Adrenal gland (tissue), 5 donors: ENCODE measurements around the gene LBHD2.

Experiments
- POLR2A ChIP-seq, 2 donors: fragments of 450-650 bp; IDR thresholded peaks; one replicate each; pipeline ENCODE4 v1.6.1; 2017; ENCODE audit warnings: antibody characterized with exemption in 2 of 2, mild to moderate bottlenecking in 2 of 2, moderate library complexity in 1 of 2
- TF ChIP-seq, protein P1 (sequence below), 6 experiments: fragments of 450-650 bp in 4 of 6; fragments of 200-600 bp in 2 of 6; sonication (generic) in 1 of 6; IDR thresholded peaks; 1 replicate in 5 of 6; 2 replicates in 1 of 6; pipeline versions ENCODE4 v1.5.1 to v1.8.0; 2016 to 2021; ENCODE audit warnings: antibody characterized with exemption in 6 of 6, mild to moderate bottlenecking in 2 of 6, moderate library complexity in 1 of 6
- donor health status: DM: no; HTN: no; CAD: no.

DNA sequence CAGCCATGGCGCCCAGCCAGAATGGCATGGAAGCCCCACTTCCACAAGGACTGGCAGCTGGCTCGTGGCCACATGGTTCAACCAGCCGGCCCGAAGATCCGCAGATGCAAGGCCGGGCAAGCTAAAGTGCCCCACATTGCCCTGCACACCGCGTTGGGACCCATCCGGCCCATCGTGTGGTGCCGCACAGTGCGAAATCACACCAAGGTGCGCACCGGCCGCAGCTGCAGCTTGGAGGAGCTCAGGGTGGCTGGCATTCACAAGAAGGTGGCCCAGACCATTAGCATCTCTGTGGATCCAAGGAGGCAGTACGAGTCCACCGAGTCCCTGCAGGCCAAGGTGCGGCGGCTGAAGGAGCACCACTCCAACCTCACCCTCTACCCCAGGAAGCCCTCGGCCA is 42.5 kb upstream of the LBHD2 start:
- TF ChIP-seq POLR2A (IDR thresholded peaks at IDR 0.05), result no peak
- TF ChIP-seq, protein P1, sequence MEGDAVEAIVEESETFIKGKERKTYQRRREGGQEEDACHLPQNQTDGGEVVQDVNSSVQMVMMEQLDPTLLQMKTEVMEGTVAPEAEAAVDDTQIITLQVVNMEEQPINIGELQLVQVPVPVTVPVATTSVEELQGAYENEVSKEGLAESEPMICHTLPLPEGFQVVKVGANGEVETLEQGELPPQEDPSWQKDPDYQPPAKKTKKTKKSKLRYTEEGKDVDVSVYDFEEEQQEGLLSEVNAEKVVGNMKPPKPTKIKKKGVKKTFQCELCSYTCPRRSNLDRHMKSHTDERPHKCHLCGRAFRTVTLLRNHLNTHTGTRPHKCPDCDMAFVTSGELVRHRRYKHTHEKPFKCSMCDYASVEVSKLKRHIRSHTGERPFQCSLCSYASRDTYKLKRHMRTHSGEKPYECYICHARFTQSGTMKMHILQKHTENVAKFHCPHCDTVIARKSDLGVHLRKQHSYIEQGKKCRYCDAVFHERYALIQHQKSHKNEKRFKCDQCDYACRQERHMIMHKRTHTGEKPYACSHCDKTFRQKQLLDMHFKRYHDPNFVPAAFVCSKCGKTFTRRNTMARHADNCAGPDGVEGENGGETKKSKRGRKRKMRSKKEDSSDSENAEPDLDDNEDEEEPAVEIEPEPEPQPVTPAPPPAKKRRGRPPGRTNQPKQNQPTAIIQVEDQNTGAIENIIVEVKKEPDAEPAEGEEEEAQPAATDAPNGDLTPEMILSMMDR (IDR thresholded peaks at IDR 0.05), result no peak
